NCI-H187 (cell line): ENCODE measurements around the gene MYRF.

Source experiments
- DNase-seq, 2 experiments: peaks; one replicate each; lab custom pipeline; 2025; lab: John Stamatoyannopoulos, UW

Gene MYRF

GRCh38 chr11:61718621-61719302 lies 33.7 kb upstream of the MYRF start:
- DNase-seq: no peak

GRCh38 chr11:61719978-61720377 lies 32.5 kb upstream of the MYRF start:
- DNase-seq: no peak

- no peak for DNase-seq
These were observed 31.8 kb upstream of the MYRF start for GRCh38 chr11:61720597-61720996.

GRCh38 chr11:61724437-61724836 lies 28.0 kb upstream of the MYRF start:
- DNase-seq: no peak

GRCh38 chr11:61725781-61726231 lies 26.6 kb upstream of the MYRF start:
- no peak for DNase-seq

- no peak for DNase-seq
These were observed 25.7 kb upstream of the MYRF start for GRCh38 chr11:61726775-61727174.

GRCh38 chr11:61727401-61727811 lies 25.0 kb upstream of the MYRF start:
- no peak for DNase-seq

- no peak for DNase-seq
These were observed 24.1 kb upstream of the MYRF start for GRCh38 chr11:61728066-61728939.

- no peak for DNase-seq
These were observed 23.6 kb upstream of the MYRF start for GRCh38 chr11:61728940-61729219.

GRCh38 chr11:61730240-61730994 lies 22.0 kb upstream of the MYRF start:
- DNase-seq: peak; percentile 62 to 79

GRCh38 chr11:61731211-61731951 lies 21.1 kb upstream of the MYRF start:
- no peak for DNase-seq

GRCh38 chr11:61731952-61732675 lies 20.3 kb upstream of the MYRF start:
- DNase-seq: no peak

- DNase-seq: no peak
These were observed 19.7 kb upstream of the MYRF start for GRCh38 chr11:61732705-61733104.

GRCh38 chr11:61733120-61733978 lies 19.1 kb upstream of the MYRF start:
- DNase-seq: peak; percentile 61 to 70

GRCh38 chr11:61734767-61735166 lies 17.7 kb upstream of the MYRF start:
- no peak for DNase-seq

- no peak for DNase-seq
These were observed 17.0 kb upstream of the MYRF start for GRCh38 chr11:61735391-61735790.

- no peak for DNase-seq
These were observed 16.1 kb upstream of the MYRF start for GRCh38 chr11:61736310-61736709.

GRCh38 chr11:61737131-61737530 lies 15.3 kb upstream of the MYRF start:
- no peak for DNase-seq

GRCh38 chr11:61737636-61738386 lies 14.6 kb upstream of the MYRF start:
- DNase-seq: no peak

GRCh38 chr11:61738776-61739175 lies 13.7 kb upstream of the MYRF start:
- no peak for DNase-seq
